PC-9 (cell line): Measurements from ENCODE around the gene ERVK3-1. TPM values are rescaled to one million over a fixed set of nuclear protein-coding genes. Genes with fewer than 3 reads are reported as not detected.

ENCODE experiments used
- BruUV-seq: library from RNA; stranded (reverse); fragments of 400-500 nt; replicated peaks from 2 replicates; lab custom pipeline; 2021; lab: Mats Ljungman, UMichigan
- CTCF ChIA-PET: fragments of 300-600 bp; sonication (Branson Sonifier 250); formaldehyde crosslinking; loops from one replicate; lab custom pipeline; 2022; ENCODE audit warnings: antibody characterized with exemption; lab: Charles Lee
- POLR2A ChIA-PET: fragments of 300-600 bp; sonication (Branson Sonifier 250); formaldehyde crosslinking; loops from one replicate; lab custom pipeline; 2022; ENCODE audit warnings: antibody characterized with exemption; ENCODE audit not compliant: unreplicated experiment; lab: Charles Lee
- DNase-seq, 2 experiments: peaks; one replicate each; pipeline versions ENCODE4 v3.0.0 to v3.0.0-alpha.2; 2015 to 2022; ENCODE audit warnings: mixed read lengths in 1 of 2
- H2AFZ ChIP-seq: fragments of 200-600 bp; sonication (generic); 2 replicates; pipeline ENCODE4 v1.8.1; 2017; ENCODE audit warnings: antibody characterized with exemption
- H3F3A ChIP-seq: fragments of 200-600 bp; sonication (generic); 2 replicates; pipeline ENCODE4 v1.8.1; 2017; ENCODE audit warnings: antibody characterized with exemption, mild to moderate bottlenecking, low read depth; ENCODE audit not compliant: insufficient read depth
- H3K27ac ChIP-seq: fragments of 200-600 bp; sonication (generic); 2 replicates; pipeline ENCODE4 v1.6.1; 2016; ENCODE audit warnings: mixed run types
- H3K27me3 ChIP-seq: fragments of 200-600 bp; sonication (generic); 2 replicates; pipeline ENCODE4 v1.6.1; 2016; ENCODE audit warnings: low read depth, mixed run types; ENCODE audit not compliant: insufficient read depth
- H3K36me3 ChIP-seq: fragments of 200-600 bp; sonication (generic); 2 replicates; pipeline ENCODE4 v1.6.1; 2016; ENCODE audit warnings: low read depth, mixed run types
- H3K4me1 ChIP-seq: fragments of 200-600 bp; sonication (generic); replicated peaks from 2 replicates; pipeline ENCODE4 v1.6.1; 2016; ENCODE audit warnings: mixed run types; ENCODE audit not compliant: insufficient read depth
- H3K4me2 ChIP-seq: fragments of 200-600 bp; sonication (generic); 2 replicates; pipeline ENCODE4 v1.6.1; 2017; ENCODE audit warnings: mixed run types
- H3K4me3 ChIP-seq: fragments of 200-600 bp; sonication (generic); 2 replicates; pipeline ENCODE4 v1.6.1; 2016; ENCODE audit warnings: mixed run types
- H3K79me2 ChIP-seq: fragments of 200-600 bp; sonication (generic); 2 replicates; pipeline ENCODE4 v1.6.1; 2017; ENCODE audit warnings: low read depth, mixed run types
- H3K9me2 ChIP-seq: fragments of 200-600 bp; sonication (generic); 2 replicates; pipeline ENCODE4 v1.8.1; 2017; ENCODE audit warnings: mild to moderate bottlenecking; ENCODE audit not compliant: insufficient read depth
- H3K9me3 ChIP-seq: fragments of 200-600 bp; sonication (generic); 2 replicates; pipeline ENCODE4 v1.8.1; 2016; ENCODE audit warnings: low read depth; ENCODE audit not compliant: insufficient read depth
- H4K20me1 ChIP-seq: fragments of 200-600 bp; sonication (generic); 2 replicates; pipeline ENCODE4 v1.8.1; 2017; ENCODE audit not compliant: insufficient read depth
- CTCF ChIP-seq: fragments of 200-600 bp; sonication (generic); conservative IDR thresholded peaks from 2 replicates; pipeline ENCODE4 v1.6.1; 2017; ENCODE audit warnings: mixed run types, antibody characterized with exemption, mild to moderate bottlenecking, moderate library complexity
- EZH2 ChIP-seq: fragments of 200-600 bp; sonication (generic); IDR thresholded peaks from 2 replicates; pipeline ENCODE4 v1.8.0; 2017; ENCODE audit warnings: antibody characterized with exemption, low read depth
- intact Hi-C: fragments of 100-400 bp; cut with micrococcal nuclease; formaldehyde crosslinking; loops from one replicate; pipeline ENCODE4 v1.10.0; 2022; ENCODE audit not compliant: unreplicated experiment
- total RNA-seq: library from RNA; stranded (reverse); gene quantifications from 2 replicates; pipeline ENCODE4 v1.2.3, GENCODE V29; 2021

Gene ERVK3-1
- total RNA-seq, 1 experiment from 2014 or later: 21.3 TPM

DNA sequence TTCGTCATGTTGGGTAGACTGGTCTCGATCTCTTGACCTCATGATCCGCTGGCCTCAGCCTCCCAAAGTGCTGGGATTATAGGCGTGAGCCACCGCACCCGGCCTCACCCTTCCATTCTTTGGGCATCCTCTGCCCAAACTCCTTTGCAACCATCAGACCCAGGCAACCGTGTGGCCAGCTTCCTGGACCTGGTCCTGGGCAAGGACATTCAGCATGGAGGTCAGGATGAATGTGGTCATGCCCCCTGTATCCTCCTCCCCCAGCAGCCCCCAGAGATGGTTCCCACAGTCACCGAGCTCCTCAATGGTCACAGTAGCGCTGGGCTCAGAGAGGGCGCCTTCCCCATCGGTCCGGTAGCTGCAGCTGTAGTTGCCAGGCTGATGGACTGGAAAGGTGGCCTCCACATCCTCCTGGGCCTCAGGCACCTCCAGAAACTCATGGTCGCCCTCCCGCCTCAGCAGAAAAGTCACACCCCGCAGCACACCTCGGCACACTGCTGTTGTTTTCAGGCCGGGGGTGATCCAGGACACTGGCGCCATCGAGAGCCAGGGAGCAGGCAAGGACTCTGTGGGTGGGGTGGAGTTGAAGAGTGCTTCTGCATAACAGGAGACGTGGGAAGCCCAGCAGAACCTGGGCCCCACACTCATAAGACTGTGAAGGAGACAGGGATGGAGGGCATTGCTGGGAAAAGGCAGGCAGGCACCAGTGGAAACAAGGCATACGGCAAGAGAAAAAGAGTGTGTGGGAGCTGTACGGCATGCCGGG lies 47.0 kb downstream of the ERVK3-1 start:
- Histone ChIP-seq H3K79me2 (no peaks in the 10 kb centered on the region), H4K20me1 (no peaks in the 10 kb centered on the region), H3F3A (no peaks in the 10 kb centered on the region), H2AFZ (no peak overlapping the region), H3K9me3 (no peaks in the 10 kb centered on the region), H3K4me2 (no peak overlapping the region), H3K27me3 (no peaks in the 10 kb centered on the region), H3K4me3 (no peak overlapping the region), H3K9me2 (no peaks in the 10 kb centered on the region), H3K27ac (no peak overlapping the region), H3K4me1 (no peaks in the 10 kb centered on the region), H3K36me3 (no peaks in the 10 kb centered on the region)
- intact Hi-C loops: no loop called here
- TF ChIP-seq EZH2 (no peak), CTCF (no peak)
- no TSS peak for BruUV-seq
- ChIA-PET POLR2A (interaction anchor here (0.6 to 0.7 kb wide), 2 partner anchors 28 to 80 kb away, joined by 3 to 26 read pairs; no protein-coding TSS in a partner anchor), CTCF (no interaction called here)
- DNase-seq: no peak

- ChIA-PET CTCF (no interaction called here), POLR2A (no interaction called here)
- Histone ChIP-seq H3K79me2 (no peaks in the 10 kb centered on the region), H3K4me3 (no peak within 1 kb of the TSS), H3K4me2 (no peak within 1 kb of the TSS), H2AFZ (no peak within 1 kb of the TSS), H3K4me1 (no peaks in the 10 kb centered on the region), H3K9me3 (no peaks in the 10 kb centered on the region), H3K27ac (no peak within 1 kb of the TSS), H3K27me3 (no peaks in the 10 kb centered on the region), H3K9me2 (no peaks in the 10 kb centered on the region), H3F3A (no peaks in the 10 kb centered on the region), H4K20me1 (no peaks in the 10 kb centered on the region), H3K36me3 (no peaks in the 10 kb centered on the region)
- intact Hi-C loops: no loop called here
- BruUV-seq: no TSS peak
- TF ChIP-seq CTCF (no peak), EZH2 (no peak)
- no peak for DNase-seq
Observed at GRCh38 chr19:58352760-58353671, 47.8 kb downstream of the ERVK3-1 start, which contains the start of gene A1BG. Gene A1BG, minus strand, starts transcription at chr19:58353492. Its CDS starts 55 bp downstream, at chr19:58353437.

DNA sequence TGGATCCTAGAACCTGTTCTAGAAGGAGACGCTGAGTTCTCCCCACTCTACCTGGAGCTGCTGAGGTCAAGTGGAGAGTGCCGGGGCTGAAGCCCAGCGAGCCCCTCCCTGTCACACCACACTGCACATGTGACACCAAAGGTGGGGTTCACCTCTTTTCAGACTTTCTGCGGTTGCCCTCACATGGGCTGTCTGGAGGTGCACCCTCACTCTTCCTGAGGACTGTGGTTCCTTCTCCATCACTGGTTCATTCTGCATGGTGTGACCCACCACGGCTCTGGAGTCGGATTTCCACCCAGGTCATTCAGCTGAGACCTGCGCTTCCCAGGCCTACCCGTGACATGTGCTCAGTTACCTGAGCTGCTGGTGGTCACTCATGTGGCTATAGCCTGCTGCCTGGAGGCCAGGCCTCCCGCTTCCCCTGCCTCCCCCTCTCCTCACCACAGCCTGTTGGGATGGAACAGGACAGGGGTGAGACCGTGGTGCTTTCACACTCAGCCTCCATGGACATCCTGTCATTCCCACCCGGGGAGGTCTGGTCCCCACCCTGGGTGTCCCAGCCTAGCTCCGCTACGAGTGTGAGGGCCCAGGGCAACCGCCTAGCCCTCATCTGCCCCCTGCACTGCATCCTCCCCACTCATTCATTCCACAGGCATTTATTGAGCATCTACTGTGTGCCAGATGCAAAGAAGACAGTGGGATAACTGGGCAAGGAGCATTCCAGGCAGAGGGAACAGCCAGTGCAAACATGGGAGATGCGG lies 48.7 kb downstream of the ERVK3-1 start:
- H3K79me2 ChIP-seq: no peaks in the 10 kb centered on the region
- H3K27me3 ChIP-seq: no peaks in the 10 kb centered on the region
- H2AFZ ChIP-seq: no peak overlapping the region
- TF ChIP-seq CTCF (no peak), EZH2 (no peak)
- no peaks in the 10 kb centered on the region for H3K36me3 ChIP-seq
- intact Hi-C loops: no loop called here
- no peak overlapping the region for H3K27ac ChIP-seq
- no peak overlapping the region for H3K4me2 ChIP-seq
- H3F3A ChIP-seq: no peaks in the 10 kb centered on the region
- no peak for DNase-seq
- BruUV-seq: no TSS peak
- no peaks in the 10 kb centered on the region for H3K9me3 ChIP-seq
- H3K4me1 ChIP-seq: no peaks in the 10 kb centered on the region
- H4K20me1 ChIP-seq: no peaks in the 10 kb centered on the region
- no peak overlapping the region for H3K4me3 ChIP-seq
- CTCF ChIA-PET: no interaction called here
- POLR2A ChIA-PET: no interaction called here
- H3K9me2 ChIP-seq: no peaks in the 10 kb centered on the region
